Hindlimb muscle (tissue), 1 donor: ENCODE results near the gene ROPN1L. TPM values are rescaled to one million over a fixed set of nuclear protein-coding genes. Genes with fewer than 3 reads are reported as not detected.

ENCODE experiments used
- DNase-seq: peaks from one replicate; pipeline ENCODE4 v3.0.0-alpha.2; 2013
- polyA plus RNA-seq: library from polyadenylated mRNA; unstranded; fragments of 120-200 nt; gene quantifications from one replicate; pipeline ENCODE4 v1.2.1, GENCODE V29; 2013; ENCODE audit not compliant: insufficient read length

Gene ROPN1L
- polyA plus RNA-seq, 1 donor, result 0.25 TPM

GRCh38 chr5:10459080-10460055, 17.7 kb downstream of the ROPN1L start:
- DNase-seq, result no peak

GRCh38 chr5:10460252-10460906, 18.7 kb downstream of the ROPN1L start:
- DNase-seq, result no peak

- DNase-seq, result no peak
Observed at GRCh38 chr5:10461041-10461440, 19.4 kb downstream of the ROPN1L start.

- no peak for DNase-seq
Observed at GRCh38 chr5:10461904-10462555, 20.4 kb downstream of the ROPN1L start.

GRCh38 chr5:10463566-10463965, 21.9 kb downstream of the ROPN1L start:
- no peak for DNase-seq

GRCh38 chr5:10464173-10464572, 22.5 kb downstream of the ROPN1L start:
- no peak for DNase-seq

GRCh38 chr5:10465726-10466125, 24.0 kb downstream of the ROPN1L start:
- no peak for DNase-seq

GRCh38 chr5:10466446-10467073, 24.9 kb downstream of the ROPN1L start:
- no peak for DNase-seq

- DNase-seq, result no peak
Observed at GRCh38 chr5:10467281-10468198, 25.9 kb downstream of the ROPN1L start.

GRCh38 chr5:10468256-10468655, 26.6 kb downstream of the ROPN1L start:
- no peak for DNase-seq

GRCh38 chr5:10469253-10470050, 27.8 kb downstream of the ROPN1L start:
- no peak for DNase-seq

- DNase-seq, result no peak
Observed at GRCh38 chr5:10470669-10471068, 29.0 kb downstream of the ROPN1L start.

- DNase-seq, result no peak
Observed at GRCh38 chr5:10471677-10472076, 30.0 kb downstream of the ROPN1L start.

- no peak for DNase-seq
Observed at GRCh38 chr5:10474521-10475075, 32.9 kb downstream of the ROPN1L start.

- no peak for DNase-seq
Observed at GRCh38 chr5:10475931-10476676, 34.4 kb downstream of the ROPN1L start.

GRCh38 chr5:10476878-10477277, 35.2 kb downstream of the ROPN1L start:
- DNase-seq, result no peak

GRCh38 chr5:10477943-10478342, 36.3 kb downstream of the ROPN1L start:
- DNase-seq, result no peak

GRCh38 chr5:10478436-10478835, 36.8 kb downstream of the ROPN1L start:
- no peak for DNase-seq

GRCh38 chr5:10479154-10479721, 37.6 kb downstream of the ROPN1L start:
- DNase-seq, result no peak
